HG03439 (cell line): Measurements from ENCODE around the gene TAF12.
"Not testable (repeated sequence)": the region's sequence is repeated elsewhere in the genome, so short reads cannot be mapped to it uniquely, and the experiment has no call there.

Source experiments
- ATAC-seq: cut with Tn5 transposase; IDR thresholded peaks from one replicate; pipeline ENCODE4 v1.9.1; 2021; ENCODE audit warnings: mild to moderate bottlenecking, moderate library complexity; ENCODE audit not compliant: unreplicated experiment

TAF12 gene

DNA sequence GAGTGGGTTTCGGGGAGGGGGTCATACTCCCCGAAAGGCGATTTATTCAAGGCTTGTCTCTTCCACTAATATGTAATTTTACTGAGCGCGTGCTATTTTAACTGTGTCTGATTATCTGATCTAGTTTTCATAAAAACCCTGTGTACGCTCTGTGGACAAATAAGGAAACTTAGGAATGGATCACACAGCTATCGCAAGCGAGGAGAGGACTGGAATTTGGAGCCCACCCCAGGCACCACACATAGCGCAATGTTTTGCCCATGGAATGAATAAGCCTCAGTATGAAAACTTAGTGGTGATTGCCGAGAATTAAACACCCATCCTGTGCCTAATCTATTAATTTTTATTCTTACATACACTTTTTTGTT is 60.6 kb downstream of the TAF12 start:
- ATAC-seq = peak; percentile 12

GRCh38 chr1:28581531-28582247 is 61.2 kb downstream of the TAF12 start:
- peak; percentile 80 for ATAC-seq

GRCh38 chr1:28580722-28581530 is 61.9 kb downstream of the TAF12 start:
- peak; percentile 13 for ATAC-seq

- no peak for ATAC-seq
These were observed 63.5 kb downstream of the TAF12 start for GRCh38 chr1:28579401-28579800.

DNA sequence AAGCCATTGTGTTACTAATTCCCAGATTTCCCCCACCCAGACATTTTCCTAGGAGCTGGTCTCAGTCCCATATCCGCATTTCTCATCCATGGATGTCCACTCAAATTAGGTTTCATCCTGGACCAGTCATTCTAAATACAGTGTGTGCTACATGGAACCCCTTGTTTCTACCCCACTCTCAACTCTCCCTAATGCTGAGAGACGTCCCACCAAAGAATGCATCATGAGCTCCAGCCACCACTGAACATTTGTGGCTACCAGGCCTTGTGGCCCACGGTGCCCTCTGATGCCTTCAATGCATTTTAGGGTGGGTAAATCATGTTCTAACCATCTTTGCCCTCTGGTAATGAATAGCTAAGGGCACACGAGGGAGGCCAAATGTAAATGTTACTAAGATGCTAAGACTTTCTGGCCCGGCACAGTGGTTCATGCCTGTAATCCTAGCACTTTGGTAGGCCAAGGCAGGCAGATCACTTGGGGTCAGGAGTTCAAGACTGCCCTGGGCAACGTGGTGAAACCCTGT is 64.1 kb downstream of the TAF12 start:
- no peak for ATAC-seq

DNA sequence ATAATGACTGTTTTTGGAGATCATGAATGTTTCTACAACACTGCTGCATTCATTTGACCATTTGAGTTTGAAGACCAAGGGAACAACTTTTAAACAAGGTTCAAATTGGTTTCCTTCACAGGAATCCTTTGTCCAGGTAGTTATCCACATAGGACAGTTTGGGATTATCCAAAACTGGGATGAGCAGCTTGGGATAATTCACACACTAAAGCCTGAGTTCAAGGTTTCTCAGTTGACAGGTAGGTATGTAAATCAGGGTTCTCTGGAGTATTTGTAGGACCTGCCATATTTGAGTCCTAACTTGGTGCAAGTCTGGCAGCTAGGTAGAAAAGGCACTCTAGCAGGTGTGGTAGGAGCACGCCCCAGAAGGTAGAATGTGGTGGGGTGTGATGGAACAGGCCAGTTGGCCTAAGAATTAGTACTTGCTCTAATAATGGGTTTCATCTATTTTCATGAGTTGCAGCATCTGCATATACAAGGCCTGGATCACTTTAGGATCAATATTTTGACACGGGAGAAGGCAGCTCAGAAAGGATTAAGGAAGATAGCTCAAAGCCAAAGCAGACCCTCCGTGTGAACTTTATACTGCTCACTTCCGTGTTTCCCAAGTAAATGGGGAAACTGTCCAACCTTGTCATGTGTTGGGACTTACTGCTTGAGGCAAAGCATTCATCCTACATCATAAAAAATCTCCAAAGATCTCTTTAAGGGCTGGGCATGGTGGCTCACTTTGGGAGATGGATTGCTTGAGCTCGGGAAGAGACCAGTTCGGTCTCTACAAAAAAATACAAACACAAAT is 64.9 kb downstream of the TAF12 start:
- ATAC-seq = no peak

DNA sequence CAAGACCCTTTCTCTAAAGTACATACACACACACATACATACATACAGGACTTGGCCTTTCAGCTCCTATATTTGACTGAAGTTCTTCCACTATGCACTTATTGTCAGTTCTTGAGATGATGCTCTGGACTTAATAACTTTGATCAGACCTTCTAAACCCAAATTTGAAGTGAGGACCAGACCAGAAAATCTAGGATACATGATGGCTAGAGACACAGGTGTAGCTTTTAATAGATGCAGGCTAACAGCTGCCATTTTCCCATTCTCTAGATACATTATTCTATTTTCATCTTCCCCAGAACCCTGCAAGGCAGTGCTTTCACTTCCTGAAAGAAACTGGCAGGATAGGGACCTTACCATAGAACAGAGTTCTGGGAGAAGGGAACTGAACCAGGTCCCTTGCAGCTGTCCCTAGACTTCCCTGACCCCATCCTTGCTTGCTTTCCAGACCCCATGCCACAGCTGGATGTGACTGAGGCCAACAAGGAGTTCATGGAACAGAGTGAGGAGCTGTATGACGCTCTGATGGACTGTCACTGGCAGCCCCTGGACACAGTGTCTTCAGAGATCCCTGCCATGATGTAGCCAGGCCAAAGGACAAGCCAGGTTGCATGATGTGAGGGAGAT is 65.7 kb downstream of the TAF12 start:
- no peak for ATAC-seq

DNA sequence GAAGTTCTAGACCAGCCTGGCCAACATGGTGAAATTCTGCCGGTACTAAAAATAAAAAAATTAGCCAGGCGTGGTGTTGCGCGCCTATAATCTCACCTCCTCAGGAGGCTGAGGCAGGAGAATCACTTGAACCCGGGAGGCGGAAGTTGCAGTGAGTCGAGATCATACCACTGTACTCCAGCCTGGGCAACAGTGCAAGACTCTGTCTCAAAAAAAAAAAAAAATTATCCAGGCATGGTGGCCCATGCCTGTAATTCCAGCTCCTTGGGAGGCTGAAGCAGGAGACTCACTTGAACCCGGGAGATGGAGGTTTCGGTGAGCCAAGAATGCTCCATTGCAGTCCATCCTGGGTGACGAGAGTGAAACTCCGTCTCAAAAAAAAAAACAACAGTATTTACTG is 69.3 kb downstream of the TAF12 start:
- no peak for ATAC-seq

DNA sequence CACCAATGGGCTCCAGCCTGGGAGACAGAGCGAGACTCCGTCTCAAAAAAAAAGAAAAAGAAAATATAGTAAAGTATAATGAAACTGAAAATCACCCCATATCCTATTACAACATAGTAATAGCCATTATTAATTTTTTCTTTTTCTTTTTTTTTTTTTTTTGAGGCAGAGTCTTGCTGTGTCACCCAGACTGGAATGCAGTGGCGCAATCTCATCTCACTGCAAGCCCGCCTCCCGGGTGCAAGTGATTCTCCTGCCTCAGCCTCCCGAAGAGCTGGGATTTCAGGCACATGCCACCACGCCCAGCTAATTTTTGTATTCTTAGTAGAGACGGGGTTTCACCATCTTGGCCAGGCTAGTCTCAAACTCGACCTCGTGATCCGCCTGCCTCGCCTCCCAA is 70.0 kb downstream of the TAF12 start:
- ATAC-seq = not testable (repeated sequence)

DNA sequence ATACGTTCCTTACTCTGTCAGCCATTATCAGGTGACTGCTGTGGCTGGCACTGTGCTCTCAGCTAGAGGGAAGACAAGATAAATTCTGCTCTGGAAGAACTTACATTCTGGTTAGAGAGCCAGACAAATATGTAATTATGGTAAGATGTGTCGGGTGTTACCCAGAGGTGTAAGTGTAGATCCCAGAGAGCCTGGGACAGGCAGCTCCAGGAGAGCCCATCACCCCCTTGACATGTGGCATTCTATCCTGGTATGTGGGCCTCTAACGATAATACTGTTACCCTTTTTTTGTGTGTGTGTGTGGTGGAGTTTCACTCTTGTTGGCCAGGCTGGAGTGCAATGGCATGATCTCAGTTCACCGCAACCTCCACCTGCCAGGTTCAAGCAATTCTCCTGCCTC is 71.0 kb downstream of the TAF12 start:
- ATAC-seq = no peak

- no peak for ATAC-seq
These were observed 75.9 kb downstream of the TAF12 start for GRCh38 chr1:28566931-28567330.

DNA sequence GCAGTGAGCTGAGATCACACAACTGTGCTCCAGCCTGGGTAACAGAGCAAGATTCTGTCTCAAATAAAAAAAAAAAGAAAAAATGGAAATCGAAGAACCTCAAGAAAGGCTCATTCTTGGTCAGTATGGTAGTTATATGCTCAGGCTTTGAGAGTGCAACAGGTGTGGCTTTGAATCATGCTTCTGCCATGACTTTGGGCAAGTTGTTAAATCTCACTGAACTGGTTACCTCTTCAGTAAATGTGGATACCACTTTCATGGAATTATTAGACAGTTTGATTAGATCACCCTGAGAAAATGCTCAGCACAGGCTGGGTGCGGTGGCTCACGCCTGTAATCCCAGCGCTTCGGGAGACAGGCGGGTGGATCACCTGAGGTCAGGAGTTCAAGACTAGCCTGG is 77.1 kb downstream of the TAF12 start:
- ATAC-seq = no peak

GRCh38 chr1:28565040-28565439 is 77.8 kb downstream of the TAF12 start:
- no peak for ATAC-seq

DNA sequence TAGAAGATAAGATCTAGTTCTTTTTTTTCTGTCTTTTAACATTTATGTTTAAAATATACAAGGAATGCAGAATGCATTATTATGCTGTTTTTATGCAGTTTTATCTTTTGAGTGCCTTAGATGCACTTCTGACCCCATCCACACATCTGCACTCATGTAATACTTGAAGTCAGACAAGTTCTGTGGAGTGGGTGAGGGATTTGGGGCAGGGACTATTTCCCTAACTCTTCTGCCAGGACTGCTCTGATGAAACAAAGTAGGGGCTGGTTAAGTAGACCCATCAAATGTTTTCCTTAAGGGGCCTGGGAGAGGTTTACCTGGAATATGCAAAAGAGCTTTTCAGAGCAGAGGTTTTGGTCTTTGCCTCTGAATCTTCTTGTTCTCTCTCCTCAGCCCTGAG is 78.6 kb downstream of the TAF12 start:
- ATAC-seq = no peak

- ATAC-seq = no peak
These were observed 82.0 kb downstream of the TAF12 start for GRCh38 chr1:28560886-28561285.
